ENCODE measurements around the gene NCK2.
A peak's percentile ranks its signal among the peaks of the same experiment; 100 is the strongest.

Gene NCK2

GRCh38 chr2:105779394-105779793 is 34.7 kb downstream of the NCK2 start:
- no peak for DNase-seq

GRCh38 chr2:105780606-105781005 is 35.9 kb downstream of the NCK2 start:
- no peak for DNase-seq

GRCh38 chr2:105781274-105781978 is 36.7 kb downstream of the NCK2 start:
- DNase-seq = no peak

GRCh38 chr2:105782123-105782522 is 37.4 kb downstream of the NCK2 start:
- DNase-seq = no peak

- no peak for DNase-seq
Observed at GRCh38 chr2:105782646-105783045, 37.9 kb downstream of the NCK2 start.

GRCh38 chr2:105783151-105783738 is 38.5 kb downstream of the NCK2 start:
- DNase-seq = no peak

- no peak for DNase-seq
Observed at GRCh38 chr2:105783972-105784371, 39.3 kb downstream of the NCK2 start.

- no peak for DNase-seq
Observed at GRCh38 chr2:105784589-105784988, 39.9 kb downstream of the NCK2 start.

GRCh38 chr2:105785095-105785847 is 40.6 kb downstream of the NCK2 start:
- no peak for DNase-seq

GRCh38 chr2:105786231-105787230 is 41.8 kb downstream of the NCK2 start:
- no peak for DNase-seq

GRCh38 chr2:105787376-105788318 is 42.9 kb downstream of the NCK2 start:
- DNase-seq = no peak

GRCh38 chr2:105788670-105789290 is 44.1 kb downstream of the NCK2 start:
- DNase-seq = no peak

- peak; percentile 41 for DNase-seq
Observed at GRCh38 chr2:105789745-105790460, 45.2 kb downstream of the NCK2 start.

- DNase-seq = no peak
Observed at GRCh38 chr2:105790461-105791149, 45.9 kb downstream of the NCK2 start.

GRCh38 chr2:105791229-105791628 is 46.5 kb downstream of the NCK2 start:
- DNase-seq = no peak

- no peak for DNase-seq
Observed at GRCh38 chr2:105792561-105792960, 47.8 kb downstream of the NCK2 start.

GRCh38 chr2:105793196-105793975 is 48.7 kb downstream of the NCK2 start:
- DNase-seq = no peak

GRCh38 chr2:105794926-105795574 is 50.3 kb downstream of the NCK2 start:
- no peak for DNase-seq

- DNase-seq = no peak
Observed at GRCh38 chr2:105795575-105795934, 50.8 kb downstream of the NCK2 start.
